ENCODE data around the gene GORASP2.
"Not testable (repeated sequence)": the region's sequence is repeated elsewhere in the genome, so short reads cannot be mapped to it uniquely, and the experiment has no call there.

The GORASP2 gene

DNA sequence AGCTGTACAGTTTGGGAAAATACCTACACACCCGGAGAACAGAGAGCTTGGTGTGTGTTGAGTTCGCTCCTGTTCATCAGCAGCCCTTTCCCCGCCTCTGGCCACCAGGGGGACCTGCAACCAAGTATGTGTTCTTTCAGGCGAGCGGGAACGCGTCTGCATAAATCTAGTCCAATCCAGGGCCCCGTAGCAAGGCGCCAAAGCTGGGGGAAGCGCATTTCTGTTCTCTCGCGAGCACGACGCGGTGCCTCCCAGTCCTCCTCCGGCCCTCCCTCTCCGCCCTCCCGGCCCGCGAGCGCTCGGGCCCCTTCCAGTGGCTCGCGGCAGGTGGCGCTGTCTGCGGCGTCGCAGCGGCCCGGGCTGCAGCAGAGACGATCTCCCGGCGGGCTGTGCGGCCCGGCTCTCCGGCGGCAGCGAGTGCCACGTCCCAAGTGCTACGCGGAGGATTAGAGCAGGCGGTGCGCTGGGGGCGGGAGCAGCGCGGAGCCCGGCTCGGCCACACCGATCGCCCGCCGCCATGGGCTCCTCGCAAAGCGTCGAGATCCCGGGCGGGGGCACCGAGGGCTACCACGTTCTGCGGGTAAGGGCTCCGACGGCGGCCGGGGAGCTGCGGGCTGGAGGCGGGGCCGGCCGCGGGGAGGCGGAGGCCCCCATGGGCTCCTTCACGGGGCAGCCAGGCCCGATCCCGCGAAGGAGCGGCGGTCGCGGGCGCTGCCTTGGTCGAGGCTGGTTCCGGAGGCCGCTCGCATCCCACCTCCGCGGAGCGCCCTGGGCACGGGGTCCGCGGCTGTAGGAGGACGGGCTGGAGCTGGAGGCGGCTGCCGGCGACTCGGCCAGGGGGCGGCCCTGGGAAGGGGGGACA, at the start of gene GORASP2:
Gene GORASP2 (plus strand): TSS at position 430 of the 862 bp plus-strand sequence. CDS start 88 bp downstream, at position 518.
- peak; percentile 95 to 98 for DNase-seq (ENCODE audit: low read depth in 2 of 2)

DNA sequence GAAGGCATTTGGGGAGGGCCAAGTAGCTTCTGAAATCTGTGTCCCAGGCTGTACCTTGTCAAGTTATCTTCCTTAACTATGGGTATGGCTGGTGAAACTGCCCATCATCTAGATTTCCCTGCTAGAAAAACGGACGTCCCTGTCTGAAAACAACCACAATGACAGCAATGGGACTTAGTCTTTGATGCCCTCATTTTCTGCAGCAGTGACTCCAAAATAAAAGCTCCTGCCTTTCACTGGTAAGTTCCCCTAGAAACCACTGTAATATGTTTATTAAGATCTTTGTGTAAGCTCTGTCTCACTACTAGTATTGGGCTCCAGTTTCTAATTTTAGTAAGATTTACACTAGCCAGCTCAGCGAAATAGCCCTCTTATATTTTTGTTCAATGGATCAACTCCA, 47.2 kb upstream of the GORASP2 start:
- no peak for DNase-seq (ENCODE audit: low read depth in 2 of 2)

DNA sequence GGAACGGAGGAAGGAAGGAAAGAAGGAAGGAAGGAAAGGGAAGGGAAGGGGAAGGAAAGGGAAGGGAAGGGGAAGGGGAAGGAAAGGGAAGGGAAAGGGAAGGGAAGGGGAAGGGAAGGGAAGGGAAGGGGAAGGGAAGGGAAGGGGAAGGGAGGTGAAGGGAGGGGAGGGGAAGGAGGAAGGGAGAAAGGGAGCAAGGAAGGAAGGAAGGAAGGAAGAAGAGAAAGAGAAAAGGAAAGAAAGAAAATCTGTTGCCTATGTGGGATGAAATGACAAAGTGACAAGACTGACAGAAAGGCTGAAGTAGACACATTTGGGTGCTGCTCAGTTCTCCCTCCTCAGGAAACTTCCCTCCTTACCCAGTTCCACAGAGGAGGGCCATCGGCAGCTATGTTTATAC, 46.3 kb upstream of the GORASP2 start:
- DNase-seq (ENCODE audit: low read depth in 2 of 2), result no peak

DNA sequence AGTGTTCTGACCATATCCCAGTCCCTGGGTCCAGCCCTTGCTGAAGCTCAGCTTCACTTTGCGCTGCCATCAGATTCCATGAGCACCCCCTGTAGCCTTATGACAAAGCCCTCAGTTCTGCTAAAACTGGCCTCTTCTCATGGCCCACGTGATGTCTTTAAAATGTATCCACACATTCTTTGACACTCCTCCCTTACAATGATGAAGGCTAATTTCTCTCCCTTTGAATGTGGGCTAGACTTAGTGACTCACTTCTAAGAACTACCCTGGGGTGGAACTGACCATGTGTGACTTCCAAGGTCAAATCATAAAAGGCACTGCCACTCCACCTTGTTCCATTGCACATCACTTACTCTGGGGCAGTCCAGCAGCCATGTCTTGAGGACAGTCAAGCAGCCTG, 45.4 kb upstream of the GORASP2 start:
- no peak for DNase-seq (ENCODE audit: low read depth in 2 of 2)

DNA sequence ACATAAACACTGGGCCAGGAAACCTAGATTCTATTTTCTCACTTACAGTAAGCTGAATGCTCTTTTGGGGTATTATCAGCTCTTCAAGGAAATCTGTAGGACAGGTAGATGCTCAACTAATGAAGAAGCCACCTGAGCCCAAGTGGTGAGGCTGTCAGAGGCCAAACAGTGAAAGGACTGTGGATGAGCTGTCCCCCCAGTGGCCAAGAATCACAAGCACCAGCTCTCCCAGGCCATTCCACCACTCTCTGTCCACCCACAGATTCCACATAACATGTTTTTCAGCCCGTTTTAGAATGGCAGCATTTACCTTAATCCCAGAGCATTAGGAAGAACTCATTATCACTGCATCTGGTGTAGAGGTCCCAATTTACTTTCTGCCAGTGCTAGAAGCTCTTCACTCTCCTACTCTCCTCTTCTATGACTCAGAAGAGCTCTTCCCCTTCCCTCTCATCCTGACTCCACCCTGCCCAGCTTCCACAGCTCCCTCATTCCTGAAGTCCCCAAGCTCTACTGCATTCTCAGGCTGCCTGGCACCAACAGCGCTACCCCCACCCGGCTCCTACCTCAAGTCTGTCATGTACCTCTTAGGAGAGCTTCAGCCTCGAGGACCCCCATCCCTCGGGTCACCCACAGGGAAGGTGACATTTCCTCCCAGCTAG, 43.8 kb upstream of the GORASP2 start:
- no peak for DNase-seq (ENCODE audit: low read depth in 2 of 2)

DNA sequence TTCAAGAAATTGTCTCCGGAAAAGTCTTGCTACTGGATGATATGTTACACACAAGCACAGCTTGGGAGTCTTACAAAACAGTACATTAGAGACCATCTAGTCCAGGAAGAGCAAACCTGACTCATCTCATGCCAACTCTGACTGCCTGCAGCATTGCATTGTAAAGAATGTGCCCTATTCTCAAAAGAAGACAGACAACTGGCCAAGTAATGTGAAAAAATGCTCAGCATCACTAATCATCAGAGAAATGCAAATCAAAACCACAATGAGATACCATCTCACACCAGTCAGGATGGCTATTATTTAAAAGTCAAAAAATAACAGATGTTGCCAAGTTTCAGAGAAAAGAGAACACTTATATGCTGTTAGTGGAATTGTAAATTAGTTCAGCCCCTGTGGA, 42.7 kb upstream of the GORASP2 start:
- DNase-seq (ENCODE audit: low read depth in 2 of 2), result no peak

DNA sequence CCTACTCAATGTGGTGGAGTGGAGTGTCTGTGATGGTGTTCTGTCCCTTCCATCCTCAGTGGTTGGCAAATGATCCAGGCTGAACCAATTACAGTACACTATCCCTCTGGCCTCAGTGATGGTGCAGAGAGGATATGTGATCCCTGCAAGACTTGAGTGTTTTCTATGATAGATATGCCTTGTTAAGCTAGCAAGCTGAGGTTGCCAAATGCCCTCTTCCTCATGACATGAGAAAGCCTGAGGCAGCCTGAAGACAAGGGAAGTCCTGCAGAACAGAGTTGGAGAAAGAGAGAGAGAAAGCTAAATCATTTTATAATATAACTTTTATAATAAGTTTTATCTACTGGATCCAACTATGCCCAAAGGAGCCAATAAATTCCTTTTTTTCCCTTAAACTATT, 41.6 kb upstream of the GORASP2 start:
- no peak for DNase-seq (ENCODE audit: low read depth in 2 of 2)

DNA sequence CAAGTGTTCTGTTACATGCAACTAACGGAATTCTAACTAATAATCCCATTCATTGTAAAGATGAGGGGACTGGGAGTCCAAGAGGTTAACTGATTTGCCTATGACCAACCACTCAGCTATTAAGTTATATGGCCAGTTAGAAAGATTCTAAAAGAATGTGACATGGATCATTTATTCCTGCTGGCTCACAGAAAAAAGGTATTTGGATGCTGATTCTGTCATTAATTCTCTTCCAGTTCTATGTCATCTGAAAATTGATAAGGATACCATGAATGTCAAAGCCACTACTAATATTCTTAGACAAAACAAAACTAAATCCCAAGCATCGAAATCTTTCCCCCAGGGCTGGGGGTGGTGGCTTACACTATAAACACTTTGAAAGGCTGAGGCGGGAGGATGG, 41.2 kb upstream of the GORASP2 start:
- DNase-seq (ENCODE audit: low read depth in 2 of 2), result no peak

DNA sequence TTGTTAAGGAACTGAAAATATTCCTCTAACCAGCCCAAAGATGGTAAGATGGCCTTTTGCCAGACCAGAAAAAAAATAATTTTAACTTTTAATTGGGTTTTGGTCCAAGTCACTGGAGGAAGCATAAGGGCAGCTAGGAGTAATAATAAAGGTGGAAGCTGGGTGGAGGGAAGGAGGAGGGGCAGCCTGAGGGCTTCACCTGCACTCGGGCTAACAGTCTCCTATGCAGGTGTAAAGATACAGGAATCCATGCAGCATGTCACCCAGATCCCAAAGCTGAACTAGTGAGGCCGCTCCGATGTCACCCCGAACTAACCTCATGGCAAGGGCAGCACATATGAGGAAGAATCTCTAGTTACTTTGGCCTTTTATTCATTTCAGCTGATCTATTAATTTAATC, 37.2 kb upstream of the GORASP2 start:
- no peak for DNase-seq (ENCODE audit: low read depth in 2 of 2)

DNA sequence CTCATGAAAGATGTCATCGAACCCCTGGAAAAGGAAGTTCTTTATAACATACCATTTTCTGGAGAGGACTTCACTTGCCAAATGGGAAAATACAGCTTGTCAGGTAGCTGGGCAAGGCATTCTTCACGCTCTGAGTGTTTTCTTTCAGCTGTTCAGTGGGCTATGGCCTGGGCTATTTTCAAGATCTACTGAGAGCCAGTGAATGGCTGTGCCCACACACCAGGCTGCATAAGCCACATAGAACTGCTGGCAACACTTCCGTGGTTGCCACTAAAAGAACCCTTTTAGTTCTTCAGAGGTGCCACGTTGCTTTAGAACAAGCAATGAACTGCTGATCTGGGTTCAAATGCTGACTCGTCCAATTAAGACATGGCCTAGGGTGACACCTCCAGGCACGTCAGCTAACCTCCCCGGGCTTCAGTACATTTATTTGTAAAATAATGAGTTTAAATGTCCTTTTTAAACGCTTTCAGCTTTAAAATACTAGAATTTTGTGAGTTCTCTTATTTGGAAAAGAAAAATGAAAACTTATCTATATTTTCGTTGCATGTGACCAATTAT, 36.6 kb upstream of the GORASP2 start:
- DNase-seq (ENCODE audit: low read depth in 2 of 2), result no peak

DNA sequence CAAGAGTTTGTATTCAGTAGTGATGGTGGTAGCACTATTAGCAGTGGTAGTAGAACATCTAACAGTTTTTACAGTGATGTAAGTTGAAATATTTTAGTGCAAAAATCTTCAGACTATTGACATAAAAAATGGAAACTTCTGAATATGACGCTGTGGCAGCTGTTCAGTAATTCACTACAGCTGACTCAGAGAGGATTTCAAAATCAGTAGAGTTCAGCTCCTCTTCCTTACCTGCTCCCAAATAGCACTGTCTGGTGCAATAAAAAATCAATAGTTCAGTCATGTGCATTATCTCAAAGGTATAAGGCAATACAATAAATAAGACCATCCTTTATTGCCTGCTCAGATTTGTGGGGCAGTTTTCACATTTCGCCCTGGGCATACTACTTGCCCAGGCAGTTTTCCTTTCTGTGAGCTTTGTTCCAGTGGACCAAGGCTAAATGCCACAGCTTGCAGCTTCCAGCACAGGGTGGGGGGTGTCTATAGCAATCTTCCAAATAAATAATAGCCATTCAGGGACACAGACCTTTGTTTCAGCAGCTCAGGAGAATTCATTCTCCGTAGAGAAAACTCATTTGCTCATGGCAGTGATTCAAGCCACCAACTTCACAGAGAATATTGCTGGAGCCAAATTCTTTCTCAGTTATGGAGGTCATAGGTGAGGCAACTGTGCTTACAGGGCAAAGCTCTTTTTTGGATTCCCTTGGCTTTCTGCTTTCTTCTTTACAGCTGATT, 33.9 kb upstream of the GORASP2 start:
- no peak for DNase-seq (ENCODE audit: low read depth in 2 of 2)

DNA sequence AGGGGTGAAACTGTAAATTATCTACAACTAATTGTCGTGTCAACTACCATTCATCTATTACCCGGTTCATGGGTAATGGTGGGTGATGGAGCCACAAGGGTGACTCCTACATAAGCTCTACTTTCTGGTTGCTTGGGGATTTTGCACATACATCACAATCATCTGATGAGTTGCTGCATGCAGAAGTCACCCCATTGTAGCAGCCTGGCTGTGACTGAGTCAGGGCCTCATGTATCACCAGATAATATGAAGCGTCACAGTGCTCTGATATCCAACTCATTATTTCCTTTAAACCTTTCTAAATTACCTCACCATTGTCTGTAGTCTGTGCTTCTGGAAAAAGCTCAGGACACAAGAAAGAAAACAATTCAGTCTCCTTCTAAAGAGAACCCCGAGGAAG, 32.4 kb upstream of the GORASP2 start:
- no peak for DNase-seq (ENCODE audit: low read depth in 2 of 2)

DNA sequence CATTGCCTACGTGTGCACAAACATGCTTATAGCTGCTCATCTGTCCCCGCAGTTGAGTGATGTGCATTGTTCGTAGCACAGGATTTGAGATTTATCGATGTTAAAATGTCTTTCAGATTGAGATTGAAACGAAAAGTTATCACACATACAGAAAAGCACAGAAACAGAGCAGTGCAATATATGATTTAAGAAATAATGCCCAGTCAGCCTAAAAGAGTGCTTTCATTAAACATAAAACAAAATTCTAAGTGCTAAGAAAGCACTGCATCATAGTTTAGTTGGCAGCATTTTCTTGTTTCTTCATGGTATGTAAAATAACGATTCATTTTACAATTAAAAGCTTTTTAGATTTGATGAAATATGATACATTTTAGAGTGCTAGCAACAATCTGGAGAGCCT, 31.9 kb upstream of the GORASP2 start:
- DNase-seq (ENCODE audit: low read depth in 2 of 2), result no peak

DNA sequence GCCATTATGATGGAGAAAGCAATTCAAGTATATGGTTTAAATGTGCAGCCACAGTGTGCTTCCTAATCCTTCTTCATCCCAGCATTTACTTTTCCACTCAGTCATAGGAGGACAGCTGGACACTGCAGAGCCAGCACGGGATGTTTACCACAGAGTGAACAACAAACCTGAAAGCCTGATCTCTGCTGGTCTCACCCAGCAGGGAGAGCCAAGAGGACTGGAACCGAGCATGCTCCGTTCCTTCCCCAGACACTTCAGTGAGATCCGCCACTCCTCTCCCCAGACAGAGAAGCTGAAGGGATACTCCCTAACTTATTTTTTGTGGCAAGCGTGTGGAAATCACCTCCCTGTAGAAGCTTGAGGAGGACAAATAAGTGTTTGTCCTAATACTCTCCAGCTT, 23.2 kb upstream of the GORASP2 start:
- no peak for DNase-seq (ENCODE audit: low read depth in 2 of 2)

DNA sequence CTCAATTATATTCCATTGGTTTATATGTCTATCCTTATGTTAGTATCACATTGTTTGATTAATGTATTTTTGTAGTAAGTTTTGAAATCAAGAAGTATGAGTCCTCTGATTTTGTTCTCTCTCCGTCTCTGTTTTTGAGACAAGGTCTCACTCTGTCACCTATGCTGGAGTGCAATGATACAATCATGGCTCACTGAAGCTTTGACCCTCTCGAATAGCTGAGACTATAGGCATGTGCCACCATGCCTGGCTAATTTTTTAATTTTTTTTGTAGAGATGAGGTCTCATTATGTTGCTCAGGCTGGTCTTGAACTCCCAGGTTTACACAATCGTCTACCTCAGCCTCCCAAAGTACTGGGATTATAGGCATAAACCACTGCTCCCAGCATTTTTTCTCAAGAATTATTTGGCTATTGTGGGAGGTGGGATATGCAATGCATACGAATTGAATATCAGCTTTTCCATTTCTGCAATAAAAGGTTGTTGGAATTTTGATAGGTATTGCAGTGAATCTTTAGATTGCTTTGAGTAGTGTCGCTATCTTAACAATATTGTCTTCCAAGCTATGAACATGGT, 17.7 kb upstream of the GORASP2 start:
- DNase-seq (ENCODE audit: low read depth in 2 of 2), result no peak

DNA sequence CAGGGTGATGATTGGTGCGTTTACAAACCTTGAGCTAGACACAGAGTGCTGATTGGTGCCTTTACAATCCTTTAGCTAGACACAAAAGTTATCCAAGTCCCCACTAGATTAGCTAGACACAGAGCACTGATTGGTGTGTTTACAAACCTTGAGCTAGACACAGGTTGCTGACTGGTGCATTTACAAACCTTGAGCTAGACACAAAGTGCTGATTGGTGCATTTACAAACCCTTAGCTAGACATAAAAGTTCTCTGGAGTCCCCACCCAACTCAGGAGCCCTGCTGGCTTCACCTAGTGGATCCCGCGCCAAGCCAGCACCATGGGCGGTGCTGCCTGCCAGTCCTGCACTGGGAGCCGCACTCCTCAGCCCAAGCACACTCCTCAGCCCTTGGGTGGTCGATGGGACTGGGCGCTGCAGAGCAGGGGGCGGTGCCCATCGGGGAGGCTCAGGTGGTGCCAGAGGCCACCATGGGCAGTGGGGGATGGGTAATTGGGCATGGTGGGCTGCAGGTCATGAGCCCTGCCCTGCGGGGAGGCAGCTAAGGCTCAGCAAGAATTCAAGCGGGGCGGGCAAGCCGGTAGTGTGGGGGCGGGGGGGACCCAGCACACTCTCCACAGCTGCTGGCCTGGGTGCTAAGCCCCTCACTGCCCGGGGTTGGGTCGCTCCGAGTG, 13.9 kb upstream of the GORASP2 start:
- DNase-seq (ENCODE audit: low read depth in 2 of 2), result not testable (repeated sequence)

DNA sequence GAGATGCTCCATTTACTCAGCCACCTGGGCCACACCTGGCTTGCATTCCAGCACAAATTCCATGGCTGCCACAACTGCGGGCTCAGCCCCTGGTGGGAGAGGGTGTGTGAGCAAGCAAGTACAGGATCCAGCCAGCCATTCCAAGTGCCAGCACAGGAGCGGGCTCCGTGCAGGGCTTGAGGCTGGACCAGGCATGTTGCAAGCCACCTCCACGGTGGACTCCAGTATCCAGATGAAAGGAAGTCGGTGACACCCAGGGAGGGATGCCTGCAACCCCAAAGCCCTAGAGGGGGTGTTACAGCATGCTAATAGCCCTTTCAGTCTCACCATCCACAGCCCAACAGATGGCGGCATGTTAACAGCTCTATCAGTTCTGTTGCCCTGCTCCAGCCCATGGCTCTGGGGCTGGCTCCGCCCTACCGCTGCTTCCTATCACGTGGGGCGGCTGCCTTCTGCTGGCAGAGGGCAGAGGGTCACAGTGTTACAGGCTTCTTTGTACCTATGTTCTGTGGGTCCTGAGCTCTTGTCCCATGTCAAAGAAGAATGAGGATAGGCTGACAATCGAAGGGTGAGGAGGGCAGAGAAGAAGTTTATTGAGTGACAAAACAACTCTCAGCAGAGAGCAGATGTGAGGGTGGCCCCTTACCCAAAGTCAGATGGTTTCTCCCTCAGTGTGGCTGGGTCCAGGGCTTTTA, 11.7 kb upstream of the GORASP2 start:
- no peak for DNase-seq (ENCODE audit: low read depth in 2 of 2)

DNA sequence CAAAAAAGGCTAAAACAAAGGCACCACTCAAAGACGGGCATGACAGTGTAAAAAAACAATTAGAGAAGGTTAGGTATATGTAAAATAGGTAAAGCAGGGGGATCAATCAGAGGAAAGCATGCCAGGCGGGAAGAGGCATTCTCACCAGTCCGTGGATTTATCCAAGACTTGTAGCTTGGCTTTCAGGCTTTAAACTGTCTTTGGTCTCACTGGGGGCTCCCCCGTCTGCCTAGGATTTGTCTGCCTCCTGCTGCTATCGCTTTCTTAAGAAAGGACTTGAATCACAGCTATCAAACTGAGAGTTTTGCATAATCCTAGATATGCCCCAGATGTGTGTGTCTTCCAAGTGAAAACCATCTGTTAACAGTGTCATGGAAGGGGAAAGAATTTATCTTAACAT, 11.1 kb upstream of the GORASP2 start:
- DNase-seq (ENCODE audit: low read depth in 2 of 2), result no peak

DNA sequence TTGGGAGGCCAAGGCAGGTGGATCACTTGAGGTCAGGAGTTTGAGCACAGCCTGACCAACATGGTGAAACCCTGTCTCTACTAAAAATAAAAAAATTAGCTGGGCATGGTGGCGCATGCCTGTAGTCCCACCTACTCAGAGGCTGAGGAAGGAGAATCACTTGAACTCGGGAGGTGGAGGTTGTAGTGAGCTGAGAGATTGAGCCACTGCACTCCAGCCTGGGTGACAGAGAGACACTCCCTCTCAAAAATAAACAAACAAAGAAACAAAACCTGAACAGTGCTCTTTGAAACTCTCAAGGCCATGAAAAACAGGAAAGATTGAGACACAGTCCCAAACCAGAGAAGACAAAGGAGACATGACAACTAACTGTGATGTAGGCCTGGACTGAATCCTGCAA, 7.2 kb upstream of the GORASP2 start:
- DNase-seq (ENCODE audit: low read depth in 2 of 2), result not testable (repeated sequence)

DNA sequence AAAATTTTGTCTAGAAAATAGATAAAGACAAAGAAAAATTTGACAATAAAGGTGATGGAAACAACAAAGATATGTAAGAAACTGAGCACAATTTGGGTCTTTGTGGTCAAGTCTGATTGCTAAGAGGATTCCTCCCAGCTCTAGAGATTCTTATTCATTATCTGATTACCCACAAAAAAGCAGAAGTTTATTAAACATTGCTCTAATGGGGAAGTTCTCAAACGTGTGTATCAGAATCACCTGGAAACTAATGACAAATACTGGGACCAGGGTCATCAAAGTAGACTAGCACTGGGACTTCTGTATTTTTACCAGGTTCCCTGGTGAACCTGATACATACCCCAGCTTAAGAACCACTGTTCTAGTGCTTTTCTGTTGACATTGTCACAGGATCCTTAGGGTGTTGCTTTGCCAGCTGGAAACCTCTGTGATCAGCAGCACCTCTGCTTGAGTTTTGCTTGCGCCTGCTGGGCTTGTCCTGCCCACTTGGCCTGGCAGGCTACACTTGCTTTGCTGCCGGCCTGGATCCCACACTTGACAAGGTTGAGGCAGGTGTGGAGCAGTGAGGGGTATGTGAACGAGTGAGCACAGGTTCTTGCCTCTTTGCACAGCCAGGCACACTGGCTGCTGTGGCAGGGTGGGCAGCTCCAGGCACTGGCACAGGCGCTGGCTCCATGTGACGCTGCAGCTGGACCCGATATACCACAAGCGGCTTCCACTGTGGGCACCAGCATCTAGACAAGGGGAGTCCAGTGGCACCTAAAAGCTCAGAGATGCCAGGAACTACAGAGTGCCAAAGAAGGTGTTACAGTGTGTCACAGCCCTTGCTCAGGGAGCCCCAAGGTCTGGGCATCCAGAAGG, 6.2 kb upstream of the GORASP2 start:
- no peak for DNase-seq (ENCODE audit: low read depth in 2 of 2)
